SK-N-MC (cell line): ENCODE measurements around the gene CACHD1.

Source experiments
- DNase-seq: peaks from one replicate; pipeline ENCODE4 v3.0.0-alpha.2; 2011; ENCODE audit warnings: low read depth, low spot score
- H3K27ac ChIP-seq: fragments of 200-600 bp; sonication (generic); 2 replicates; pipeline ENCODE4 v1.5.1; 2016; ENCODE audit warnings: mixed run types
- H3K36me3 ChIP-seq: fragments of 200-600 bp; sonication (generic); 2 replicates; pipeline ENCODE4 v1.6.1; 2017; ENCODE audit warnings: antibody characterized with exemption, low read length, mixed read lengths; ENCODE audit not compliant: insufficient read depth
- H3K4me3 ChIP-seq: fragments of 200-600 bp; sonication (generic); 2 replicates; pipeline ENCODE4 v1.5.1; 2016
- H3K9ac ChIP-seq: fragments of 200-600 bp; sonication (generic); 2 replicates; pipeline ENCODE4 v1.8.0; 2017; ENCODE audit warnings: mixed run types, mixed read lengths; ENCODE audit not compliant: insufficient read length
- H3K9me3 ChIP-seq: fragments of 200-600 bp; sonication (generic); 2 replicates; pipeline ENCODE4 v1.6.1; 2017; ENCODE audit warnings: low read depth, mild to moderate bottlenecking, antibody characterized with exemption, low read length, moderate library complexity, mixed read lengths
- EZH2 ChIP-seq: fragments of 200-600 bp; sonication (generic); IDR thresholded peaks from one replicate; pipeline ENCODE4 v1.6.1; 2017; ENCODE audit warnings: antibody characterized with exemption
- FOXP2 ChIP-seq: optimal IDR thresholded peaks from 2 replicates; pipeline ENCODE3; 2011; ENCODE audit warnings: mild to moderate bottlenecking, moderate library complexity; ENCODE audit not compliant: insufficient read depth; ENCODE audit errors: extremely low read length, control extremely low read depth
- POLR2AphosphoS5 ChIP-seq: IDR thresholded peaks from 2 replicates; pipeline ENCODE4 v1.6.1; 2012; ENCODE audit warnings: mild to moderate bottlenecking, low read depth, low read length, borderline replicate concordance

CACHD1 gene

GRCh38 chr1:64495878-64496277 lies 25.9 kb downstream of the CACHD1 start:
- TF ChIP-seq POLR2AphosphoS5 (no peak), EZH2 (no peak), FOXP2 (no peak)
- H3K9ac ChIP-seq, result no peak overlapping the region
- H3K27ac ChIP-seq, result no peak overlapping the region
- no peak overlapping the region for H3K4me3 ChIP-seq
- H3K36me3 ChIP-seq, result no peaks in the 10 kb centered on the region
- DNase-seq, result no peak
- H3K9me3 ChIP-seq, result no peaks in the 10 kb centered on the region

GRCh38 chr1:64496606-64497005 lies 26.7 kb downstream of the CACHD1 start:
- no peak for TF ChIP-seq FOXP2
- no peak for TF ChIP-seq POLR2AphosphoS5
- TF ChIP-seq EZH2, result no peak
- Histone ChIP-seq H3K36me3 (no peaks in the 10 kb centered on the region), H3K4me3 (no peak overlapping the region), H3K27ac (peak overlapping the region; percentile 37), H3K9ac (no peak overlapping the region), H3K9me3 (no peaks in the 10 kb centered on the region)
- no peak for DNase-seq

- Histone ChIP-seq H3K4me3 (no peak overlapping the region), H3K9ac (no peak overlapping the region), H3K36me3 (no peaks in the 10 kb centered on the region), H3K9me3 (no peaks in the 10 kb centered on the region), H3K27ac (no peak overlapping the region; the same call in 1 of the 2 replicates)
- no peak for DNase-seq
- TF ChIP-seq POLR2AphosphoS5 (no peak), EZH2 (no peak), FOXP2 (no peak)
Measured at GRCh38 chr1:64497088-64497883, 27.4 kb downstream of the CACHD1 start.

- TF ChIP-seq POLR2AphosphoS5 (no peak), FOXP2 (no peak), EZH2 (no peak)
- no peak overlapping the region for H3K27ac ChIP-seq
- no peak for DNase-seq
- no peak overlapping the region for H3K9ac ChIP-seq
- H3K4me3 ChIP-seq, result no peak overlapping the region
- no peaks in the 10 kb centered on the region for H3K9me3 ChIP-seq
- H3K36me3 ChIP-seq, result no peaks in the 10 kb centered on the region
Measured at GRCh38 chr1:64498325-64498724, 28.4 kb downstream of the CACHD1 start.

GRCh38 chr1:64499011-64499410 lies 29.1 kb downstream of the CACHD1 start:
- H3K4me3 ChIP-seq, result no peak overlapping the region
- TF ChIP-seq POLR2AphosphoS5 (no peak), EZH2 (no peak), FOXP2 (no peak)
- no peak for DNase-seq
- H3K27ac ChIP-seq, result no peak overlapping the region
- H3K36me3 ChIP-seq, result no peaks in the 10 kb centered on the region
- H3K9me3 ChIP-seq, result no peaks in the 10 kb centered on the region
- no peak overlapping the region for H3K9ac ChIP-seq

GRCh38 chr1:64499966-64500365 lies 30.0 kb downstream of the CACHD1 start:
- Histone ChIP-seq H3K36me3 (no peaks in the 10 kb centered on the region), H3K9ac (no peak overlapping the region), H3K27ac (no peak overlapping the region), H3K4me3 (no peak overlapping the region), H3K9me3 (no peaks in the 10 kb centered on the region)
- TF ChIP-seq POLR2AphosphoS5 (no peak), EZH2 (no peak), FOXP2 (no peak)
- DNase-seq, result no peak

GRCh38 chr1:64502083-64502482 lies 32.2 kb downstream of the CACHD1 start:
- no peak overlapping the region for H3K9ac ChIP-seq
- H3K27ac ChIP-seq, result peak overlapping the region; percentile 54
- H3K36me3 ChIP-seq, result peaks cover 6% of the 10 kb centered on the region
- H3K9me3 ChIP-seq, result no peaks in the 10 kb centered on the region
- no peak for DNase-seq
- TF ChIP-seq FOXP2 (no peak), EZH2 (no peak), POLR2AphosphoS5 (no peak)
- peak overlapping the region; percentile 26; the same call in 1 of the 2 replicates for H3K4me3 ChIP-seq

GRCh38 chr1:64502931-64503330 lies 33.0 kb downstream of the CACHD1 start:
- Histone ChIP-seq H3K36me3 (peaks cover 6% of the 10 kb centered on the region), H3K27ac (peak overlapping the region; percentile 22; the same call in 1 of the 2 replicates)
- TF ChIP-seq POLR2AphosphoS5, result no peak
- TF ChIP-seq FOXP2, result no peak
- no peak for TF ChIP-seq EZH2

More at GRCh38 chr1:64502931-64503330, 33.0 kb downstream of the CACHD1 start:
- no peak for DNase-seq
- H3K9me3 ChIP-seq, result no peaks in the 10 kb centered on the region
- H3K4me3 ChIP-seq, result peak overlapping the region; percentile 26
- no peak overlapping the region for H3K9ac ChIP-seq
